Activated CD4-positive, alpha-beta memory T cell treated with anti-CD3 and anti-CD28 coated beads for 36 hours (primary cell): ENCODE data around the gene SEC24C. TPM values are rescaled to one million over a fixed set of nuclear protein-coding genes. Genes with fewer than 3 reads are reported as not detected.

Source experiments
- CTCF ChIA-PET: fragments of 350-600 bp; sonication (Branson Sonifier 250); formaldehyde crosslinking; loops from one replicate; lab custom pipeline; 2021; ENCODE audit warnings: antibody characterized with exemption, inconsistent platforms; lab: Charles Lee
- POLR2A ChIA-PET: fragments of 350-600 bp; sonication (Branson Sonifier 250); formaldehyde crosslinking; loops from one replicate; lab custom pipeline; 2021; ENCODE audit warnings: antibody characterized with exemption; lab: Charles Lee
- DNase-seq: peaks from one replicate; pipeline ENCODE4 v3.0.0-alpha.2; 2020
- H3K27ac Mint-ChIP-seq: one replicate; pipeline ENCODE4 v1.8.0; 2021; ENCODE audit warnings: mixed read lengths
- H3K27me3 Mint-ChIP-seq: one replicate; pipeline ENCODE4 v1.8.0; 2021; ENCODE audit warnings: mixed read lengths
- H3K36me3 Mint-ChIP-seq: one replicate; pipeline ENCODE4 v1.8.0; 2021; ENCODE audit warnings: mixed read lengths
- H3K4me1 Mint-ChIP-seq: one replicate; pipeline ENCODE4 v1.8.0; 2021; ENCODE audit warnings: low read depth, mixed read lengths
- H3K4me3 Mint-ChIP-seq: one replicate; pipeline ENCODE4 v1.8.0; 2021; ENCODE audit warnings: mild to moderate bottlenecking, mixed read lengths
- H3K9me3 Mint-ChIP-seq: one replicate; pipeline ENCODE4 v1.8.0; 2021; ENCODE audit warnings: mixed read lengths
- intact Hi-C: fragments of 100-400 bp; cut with micrococcal nuclease; formaldehyde crosslinking; loops from one replicate; pipeline ENCODE4 v1.15.1; 2023
- total RNA-seq, 2 experiments: library from RNA; stranded (reverse); gene quantifications; one replicate each; pipeline ENCODE4 v1.2.3, GENCODE V29; 2021

SEC24C gene
- total RNA-seq, 2 experiments from 2014 or later, result 88.3 to 90.7 TPM

GRCh38 chr10:73814896-73815718, 70.9 kb downstream of the SEC24C start:
- CTCF ChIA-PET, result interaction anchor here (1.3 to 4.8 kb wide), 4 partner anchors 10 to 71 kb away, joined by 3 to 22 read pairs (median 4); no protein-coding TSS in a partner anchor
- POLR2A ChIA-PET, result interaction anchor here (0.5 kb wide), 1 partner anchor 228 kb away, joined by 3 read pairs; no protein-coding TSS in a partner anchor
- Mint-ChIP-seq H3K36me3 (peaks cover 16% of the 10 kb centered on the region), H3K9me3 (no peaks in the 10 kb centered on the region), H3K4me3 (no peak overlapping the region), H3K4me1 (peaks cover 5% of the 10 kb centered on the region), H3K27ac (no peak overlapping the region), H3K27me3 (no peaks in the 10 kb centered on the region)
- no peak for DNase-seq
- intact Hi-C loops, result loop anchor here (5.0 kb wide), 1 partner anchor 182 kb away; the partner anchor contains the start of gene VCL

GRCh38 chr10:73815719-73816030, 71.5 kb downstream of the SEC24C start:
- Mint-ChIP-seq H3K4me3 (no peak overlapping the region), H3K27me3 (no peaks in the 10 kb centered on the region), H3K9me3 (no peaks in the 10 kb centered on the region), H3K27ac (no peak overlapping the region), H3K4me1 (peaks cover 2% of the 10 kb centered on the region), H3K36me3 (peaks cover 12% of the 10 kb centered on the region)
- CTCF ChIA-PET, result interaction anchor here (0.6 to 4.8 kb wide), 5 partner anchors 10 to 113 kb away, joined by 3 to 22 read pairs (median 4); no protein-coding TSS in a partner anchor
- POLR2A ChIA-PET, result interaction anchor here (0.5 kb wide), 1 partner anchor 227 kb away, joined by 3 read pairs; no protein-coding TSS in a partner anchor
- intact Hi-C loops, result no loop called here
- no peak for DNase-seq

DNA sequence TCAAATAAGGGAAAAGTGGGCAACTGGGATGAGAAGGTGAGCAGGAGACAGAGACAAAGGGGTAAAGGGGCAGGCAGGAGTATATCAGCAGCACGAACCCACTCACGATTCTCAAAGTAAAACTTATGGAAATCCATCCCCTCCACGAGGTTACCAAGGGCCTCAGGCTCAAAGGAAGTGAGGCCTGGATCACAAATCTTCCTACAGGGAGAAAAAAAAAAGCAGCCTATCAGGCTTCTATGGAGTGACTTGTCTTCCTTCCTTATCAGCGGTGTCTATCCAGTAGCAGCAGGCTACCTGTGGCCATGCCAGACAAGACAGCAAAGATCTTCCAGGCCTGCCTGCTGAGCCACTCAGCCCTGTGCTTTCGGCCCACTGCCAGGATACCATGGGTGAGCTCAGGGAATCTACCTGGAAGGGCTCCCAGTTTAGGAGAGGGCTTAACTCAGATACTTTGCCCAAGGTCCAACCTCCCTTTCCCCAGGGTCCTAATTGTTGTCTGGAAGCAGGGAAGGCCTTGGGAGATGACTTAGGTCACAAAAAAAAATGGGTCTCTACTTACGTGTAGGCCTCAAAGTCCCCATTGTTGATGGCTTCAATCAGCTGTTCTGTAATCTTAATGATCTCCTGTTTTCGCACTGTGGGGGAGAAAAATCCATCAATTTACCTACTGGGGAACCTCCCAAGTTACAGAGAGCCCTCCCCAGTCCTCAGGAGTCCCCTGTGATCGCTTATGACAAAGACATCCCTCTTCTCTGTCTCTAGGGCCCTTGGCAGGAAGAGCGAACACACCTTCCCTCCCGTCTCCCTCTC, 73.0 kb downstream of the SEC24C start:
- H3K4me3 Mint-ChIP-seq, result no peak overlapping the region
- no peak overlapping the region for H3K27ac Mint-ChIP-seq
- intact Hi-C loops, result no loop called here
- POLR2A ChIA-PET, result no interaction called here
- H3K4me1 Mint-ChIP-seq, result peaks cover 2% of the 10 kb centered on the region
- H3K36me3 Mint-ChIP-seq, result peaks cover 14% of the 10 kb centered on the region
- no peak for DNase-seq
- H3K27me3 Mint-ChIP-seq, result no peaks in the 10 kb centered on the region
- no peaks in the 10 kb centered on the region for H3K9me3 Mint-ChIP-seq
- CTCF ChIA-PET, result interaction anchor here (4.8 kb wide), 1 partner anchor 61 kb away, joined by 22 read pairs; no protein-coding TSS in a partner anchor

GRCh38 chr10:73817826-73818225, 73.7 kb downstream of the SEC24C start:
- Mint-ChIP-seq H3K4me1 (no peaks in the 10 kb centered on the region), H3K27ac (no peak overlapping the region), H3K36me3 (peaks cover 14% of the 10 kb centered on the region), H3K27me3 (no peaks in the 10 kb centered on the region), H3K4me3 (no peak overlapping the region), H3K9me3 (no peaks in the 10 kb centered on the region)
- intact Hi-C loops, result no loop called here
- POLR2A ChIA-PET, result no interaction called here
- DNase-seq, result no peak
- CTCF ChIA-PET, result interaction anchor here (1.3 to 4.8 kb wide), 2 partner anchors 61 to 86 kb away, joined by 5 to 22 read pairs; no protein-coding TSS in a partner anchor

GRCh38 chr10:73818402-73818801, 74.2 kb downstream of the SEC24C start:
- no peak for DNase-seq
- CTCF ChIA-PET, result interaction anchor here (1.3 kb wide), 1 partner anchor 87 kb away, joined by 5 read pairs; no protein-coding TSS in a partner anchor
- Mint-ChIP-seq H3K4me1 (no peaks in the 10 kb centered on the region), H3K36me3 (peaks cover 14% of the 10 kb centered on the region), H3K9me3 (no peaks in the 10 kb centered on the region), H3K4me3 (no peak overlapping the region), H3K27ac (peak overlapping the region; percentile 18), H3K27me3 (no peaks in the 10 kb centered on the region)
- intact Hi-C loops, result no loop called here
- POLR2A ChIA-PET, result no interaction called here

- peak overlapping the region; percentile 18 for H3K27ac Mint-ChIP-seq
- no peak overlapping the region for H3K4me3 Mint-ChIP-seq
- no peaks in the 10 kb centered on the region for H3K9me3 Mint-ChIP-seq
- intact Hi-C loops, result no loop called here
- H3K27me3 Mint-ChIP-seq, result no peaks in the 10 kb centered on the region
- peaks cover 14% of the 10 kb centered on the region for H3K36me3 Mint-ChIP-seq
- CTCF ChIA-PET, result interaction anchor here (1.3 kb wide), 1 partner anchor 88 kb away, joined by 5 read pairs; no protein-coding TSS in a partner anchor
- POLR2A ChIA-PET, result no interaction called here
- no peaks in the 10 kb centered on the region for H3K4me1 Mint-ChIP-seq
- no peak for DNase-seq
Measured at GRCh38 chr10:73819081-73819480, 74.9 kb downstream of the SEC24C start.

DNA sequence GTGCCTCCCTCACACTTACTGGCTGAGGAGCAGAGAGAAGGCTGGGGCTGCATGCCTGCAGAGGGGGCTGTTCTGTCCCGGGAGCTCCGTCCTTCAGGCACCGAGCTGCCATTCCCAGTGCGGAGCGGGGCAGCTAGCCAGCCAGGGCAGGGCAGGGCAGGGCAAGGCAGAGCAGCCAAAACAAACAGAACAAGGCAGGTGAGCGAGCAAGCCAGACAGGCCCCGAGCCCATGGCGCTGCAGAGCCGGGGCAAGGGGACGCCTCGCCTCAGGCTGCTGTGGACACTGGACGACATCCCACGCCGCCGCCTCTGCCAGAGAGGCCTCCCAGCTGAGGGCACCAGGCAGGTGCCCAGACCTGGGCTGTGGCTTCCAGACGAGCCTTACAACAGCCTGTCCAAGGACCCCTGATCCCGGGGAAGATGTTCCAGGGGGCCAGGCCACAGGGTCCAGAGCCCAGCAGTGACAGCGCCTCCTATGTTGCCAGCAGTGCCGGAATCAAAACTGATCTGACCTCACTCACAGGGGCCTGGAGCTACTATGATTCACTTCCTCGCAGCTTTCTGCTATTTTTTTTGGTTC, 75.4 kb downstream of the SEC24C start:
- POLR2A ChIA-PET, result no interaction called here
- H3K27ac Mint-ChIP-seq, result no peak overlapping the region
- no peaks in the 10 kb centered on the region for H3K9me3 Mint-ChIP-seq
- H3K36me3 Mint-ChIP-seq, result peaks cover 14% of the 10 kb centered on the region
- intact Hi-C loops, result no loop called here
- CTCF ChIA-PET, result interaction anchor here (1.5 kb wide), 1 partner anchor 60 kb away, joined by 7 read pairs; no protein-coding TSS in a partner anchor
- no peaks in the 10 kb centered on the region for H3K4me1 Mint-ChIP-seq
- no peak overlapping the region for H3K4me3 Mint-ChIP-seq
- DNase-seq, result no peak
- H3K27me3 Mint-ChIP-seq, result no peaks in the 10 kb centered on the region

Other genes starting within 250 kb of the SEC24C start
- 10 to 100 TPM; 48.4 to 50.2 TPM for gene PPP3CB, start 248.3 kb upstream of the SEC24C start, total RNA-seq
- gene USP54, start 153.0 kb upstream of the SEC24C start, total RNA-seq, result 1 to 10 TPM; 4.9 to 5.3 TPM
- gene MYOZ1, start 102.9 kb upstream of the SEC24C start, total RNA-seq, result not detected
- gene SYNPO2L, start 88.3 kb upstream of the SEC24C start, total RNA-seq, result not detected
- 1 to 10 TPM; 7.1 to 7.7 TPM for gene AGAP5, start 46.3 kb upstream of the SEC24C start, total RNA-seq
- gene CHCHD1, start 37.7 kb downstream of the SEC24C start, total RNA-seq, result 10 to 100 TPM; 35.3 to 37.6 TPM
- gene ZSWIM8, start 41.2 kb downstream of the SEC24C start, total RNA-seq, result 10 to 100 TPM; 45.1 to 46.2 TPM
- 10 to 100 TPM; 57.5 to 62.1 TPM for gene NDST2, start 67.2 kb downstream of the SEC24C start, total RNA-seq
- gene CAMK2G, start 130.2 kb downstream of the SEC24C start, total RNA-seq, result 10 to 100 TPM; 20.8 to 21.5 TPM
- gene PLAU, start 166.8 kb downstream of the SEC24C start, total RNA-seq, result under 1 TPM; 0.45 to 0.73 TPM